ENCODE measurements around the gene SCN1A. TPM values are rescaled to one million over a fixed set of nuclear protein-coding genes. Genes with fewer than 3 reads are reported as not detected.

SCN1A gene
- total RNA-seq, 1 donor from 2014 or later = not detected

- peak; percentile 79 for DNase-seq (ENCODE audit: low read depth)
- TF ChIP-seq CTCF (conservative IDR thresholded peaks at IDR 0.05; ENCODE audit: low read depth, low read length) = peak; percentile 76
- peak within 1 kb of the TSS; percentile 75 for H3K4me3 ChIP-seq (ENCODE audit: low read depth, low read length)
These were observed 173.9 kb downstream of the SCN1A start, which contains the start of gene TTC21B for GRCh38 chr2:165953655-165954606. TTC21B (minus strand) TSS chr2:165953776; CDS start chr2:165953705, 71 bp downstream.

GRCh38 chr2:165953306-165953654, 174.5 kb downstream of the SCN1A start:
- no peak for DNase-seq (ENCODE audit: low read depth)
- TF ChIP-seq CTCF (conservative IDR thresholded peaks at IDR 0.05; ENCODE audit: low read depth, low read length) = no peak
- peak overlapping the region; percentile 75 for H3K4me3 ChIP-seq (ENCODE audit: low read depth, low read length)

DNA sequence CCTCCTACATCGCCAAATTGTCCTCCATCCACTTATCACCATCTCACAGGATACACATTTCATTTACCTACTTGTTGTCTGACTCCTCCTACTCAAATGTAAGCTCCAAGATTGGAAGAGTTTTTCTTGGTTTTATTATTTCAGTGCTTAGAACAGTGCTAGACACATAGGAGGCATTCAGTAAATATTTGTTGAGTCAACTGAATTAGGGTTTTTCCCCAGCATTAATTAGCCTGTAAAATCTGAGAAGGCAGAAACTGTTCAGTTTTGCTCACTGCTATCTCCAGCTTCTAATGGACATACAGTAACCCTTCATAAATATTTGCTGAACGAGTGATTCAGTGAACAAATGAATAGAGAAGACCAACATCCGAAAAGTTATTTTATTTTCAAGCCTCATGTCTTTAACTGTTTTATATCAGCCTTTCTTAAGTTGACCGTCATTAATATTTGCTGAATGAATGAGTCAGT, 175.0 kb downstream of the SCN1A start:
- peak; percentile 13 for DNase-seq (ENCODE audit: low read depth)
- H3K4me3 ChIP-seq (ENCODE audit: low read depth, low read length) = peak overlapping the region; percentile 75
- TF ChIP-seq CTCF (conservative IDR thresholded peaks at IDR 0.05; ENCODE audit: low read depth, low read length) = no peak

- peak overlapping the region; percentile 75 for H3K4me3 ChIP-seq (ENCODE audit: low read depth, low read length)
- no peak for DNase-seq (ENCODE audit: low read depth)
- TF ChIP-seq CTCF (conservative IDR thresholded peaks at IDR 0.05; ENCODE audit: low read depth, low read length) = no peak
These were observed 175.7 kb downstream of the SCN1A start for GRCh38 chr2:165952085-165952484.

DNA sequence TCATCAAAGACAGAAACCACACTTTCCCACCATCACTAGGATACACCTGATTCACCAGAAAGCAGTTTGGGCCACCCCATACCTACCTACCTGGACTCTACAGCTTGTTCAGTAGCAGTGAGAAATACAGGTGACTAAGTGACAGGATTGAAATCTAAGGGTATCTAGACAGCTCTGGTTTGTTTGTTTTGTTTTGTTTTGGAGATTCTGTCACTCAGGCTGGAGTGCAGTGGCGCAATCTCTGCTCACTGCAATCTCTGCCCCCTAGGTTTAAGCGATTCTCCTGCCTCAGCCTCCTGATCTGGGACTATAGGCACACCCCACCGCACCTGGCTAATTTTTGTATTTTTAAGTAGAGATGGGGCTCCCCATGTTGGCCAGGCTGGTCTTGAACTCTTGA, 177.4 kb downstream of the SCN1A start:
- no peak for DNase-seq (ENCODE audit: low read depth)
- TF ChIP-seq CTCF (conservative IDR thresholded peaks at IDR 0.05; ENCODE audit: low read depth, low read length) = no peak
- no peak overlapping the region for H3K4me3 ChIP-seq (ENCODE audit: low read depth, low read length)

- no peak overlapping the region for H3K4me3 ChIP-seq (ENCODE audit: low read depth, low read length)
- TF ChIP-seq CTCF (conservative IDR thresholded peaks at IDR 0.05; ENCODE audit: low read depth, low read length) = no peak
- no peak for DNase-seq (ENCODE audit: low read depth)
These were observed 186.0 kb downstream of the SCN1A start for GRCh38 chr2:165941827-165942226.
